OCI-LY3 (cell line): ENCODE results near the gene FYB1.

Experiments used
- CTCF ChIP-seq: fragments of 200-600, 300-600 bp; sonication (generic); IDR thresholded peaks from 2 replicates; pipeline ENCODE4 v1.5.1; 2014; ENCODE audit warnings: antibody characterized with exemption, low read length, low read depth
- EZH2phosphoT487 ChIP-seq: fragments of 200-600 bp; shearing (Covaris generic); IDR thresholded peaks from 2 replicates; pipeline ENCODE4 v1.6.1; 2018; ENCODE audit warnings: antibody characterized with exemption, mixed run types, low read depth

DNA sequence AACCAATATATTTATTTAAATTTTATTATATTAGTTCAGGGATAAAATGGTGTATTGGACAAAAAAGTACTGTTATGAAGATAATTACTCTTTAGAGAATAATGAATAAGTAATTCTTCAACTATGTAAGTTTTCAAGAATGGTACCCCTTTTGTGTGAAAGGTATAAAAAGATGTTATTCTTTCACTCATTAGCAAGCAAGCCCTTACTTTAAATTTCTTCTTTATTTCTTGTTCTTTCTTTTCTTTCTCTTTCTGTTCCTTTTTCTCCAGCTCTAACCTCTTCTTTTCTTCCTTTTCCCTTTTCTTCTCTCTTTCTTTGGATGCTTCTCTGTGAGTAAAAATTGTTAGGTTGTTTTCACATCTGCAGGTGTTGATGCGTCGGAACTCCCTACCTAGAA is 82.0 kb downstream of the FYB1 start:
- TF ChIP-seq CTCF (no peak), EZH2phosphoT487 (no peak)
